Measurements from ENCODE around the gene EHD1. TPM values are rescaled to one million over a fixed set of nuclear protein-coding genes. Genes with fewer than 3 reads are reported as not detected.

Gene EHD1
- total and polyA plus RNA-seq, 3 donors from 2014 or later, result 230 to 455 (median 328) TPM

DNA sequence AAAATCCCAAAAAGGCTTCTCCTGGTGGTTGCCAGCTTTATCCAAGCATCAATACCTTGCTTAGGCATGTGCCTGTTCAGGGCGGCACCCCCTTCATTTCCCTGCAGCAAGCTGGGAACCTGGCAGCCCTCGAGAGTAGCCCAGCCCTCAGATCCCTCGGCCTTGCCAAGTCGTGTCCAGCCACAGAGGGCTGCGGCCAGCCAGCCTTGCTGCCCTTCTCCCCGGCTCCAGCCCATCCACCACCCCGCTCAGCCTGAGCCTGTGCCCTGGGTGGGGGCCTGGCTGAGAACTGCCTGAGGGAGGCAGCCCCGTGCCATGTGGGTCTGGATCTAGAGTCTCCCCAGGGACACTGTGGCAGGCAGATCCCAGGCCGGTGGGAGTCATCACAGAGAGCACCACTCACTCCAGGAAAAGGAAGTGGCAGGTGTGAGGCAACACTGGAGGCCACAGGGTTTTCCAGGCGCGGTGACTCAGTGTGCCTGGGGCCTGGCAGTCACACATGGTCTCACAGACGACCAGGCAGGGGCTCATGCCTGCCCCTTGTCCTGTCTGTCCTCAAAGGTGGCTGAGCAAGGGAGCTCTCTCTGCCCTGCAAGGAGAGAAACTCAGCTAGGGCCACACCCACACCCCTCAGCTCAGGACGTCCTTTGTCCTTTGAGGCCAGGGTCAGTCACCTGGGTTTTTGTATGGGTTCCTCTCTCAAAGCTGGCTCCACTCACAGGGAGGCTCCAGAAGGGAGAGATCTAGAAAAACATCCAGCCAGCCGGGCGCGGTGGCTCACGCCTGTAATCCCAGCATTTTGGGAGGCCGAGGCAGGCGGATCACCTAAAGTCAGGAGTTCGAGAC lies 21.8 kb downstream of the EHD1 start:
- Histone ChIP-seq H3K36me3 (ENCODE audit: low read depth, missing control alignments) (no peaks in the 10 kb centered on the region), H3K4me3 (no peak overlapping the region), H3K27ac (no peak overlapping the region), H3K9me3 (no peaks in the 10 kb centered on the region), H3K4me1 (peaks cover 17% of the 10 kb centered on the region), H3K27me3 (no peaks in the 10 kb centered on the region)
- intact Hi-C loops (cut with DNase I; ENCODE audit: low total_unique reads), result no loop called here
- no peak for TF ChIP-seq POLR2A (IDR thresholded peaks at IDR 0.05)
- TF ChIP-seq, protein P1, sequence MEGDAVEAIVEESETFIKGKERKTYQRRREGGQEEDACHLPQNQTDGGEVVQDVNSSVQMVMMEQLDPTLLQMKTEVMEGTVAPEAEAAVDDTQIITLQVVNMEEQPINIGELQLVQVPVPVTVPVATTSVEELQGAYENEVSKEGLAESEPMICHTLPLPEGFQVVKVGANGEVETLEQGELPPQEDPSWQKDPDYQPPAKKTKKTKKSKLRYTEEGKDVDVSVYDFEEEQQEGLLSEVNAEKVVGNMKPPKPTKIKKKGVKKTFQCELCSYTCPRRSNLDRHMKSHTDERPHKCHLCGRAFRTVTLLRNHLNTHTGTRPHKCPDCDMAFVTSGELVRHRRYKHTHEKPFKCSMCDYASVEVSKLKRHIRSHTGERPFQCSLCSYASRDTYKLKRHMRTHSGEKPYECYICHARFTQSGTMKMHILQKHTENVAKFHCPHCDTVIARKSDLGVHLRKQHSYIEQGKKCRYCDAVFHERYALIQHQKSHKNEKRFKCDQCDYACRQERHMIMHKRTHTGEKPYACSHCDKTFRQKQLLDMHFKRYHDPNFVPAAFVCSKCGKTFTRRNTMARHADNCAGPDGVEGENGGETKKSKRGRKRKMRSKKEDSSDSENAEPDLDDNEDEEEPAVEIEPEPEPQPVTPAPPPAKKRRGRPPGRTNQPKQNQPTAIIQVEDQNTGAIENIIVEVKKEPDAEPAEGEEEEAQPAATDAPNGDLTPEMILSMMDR (IDR thresholded peaks at IDR 0.05), result no peak
- WGBS, 2 donors, result 76 to 97% methylated on average over 9 to 20 of the region's 20 CpGs
- DNase-seq, result no peak

DNA sequence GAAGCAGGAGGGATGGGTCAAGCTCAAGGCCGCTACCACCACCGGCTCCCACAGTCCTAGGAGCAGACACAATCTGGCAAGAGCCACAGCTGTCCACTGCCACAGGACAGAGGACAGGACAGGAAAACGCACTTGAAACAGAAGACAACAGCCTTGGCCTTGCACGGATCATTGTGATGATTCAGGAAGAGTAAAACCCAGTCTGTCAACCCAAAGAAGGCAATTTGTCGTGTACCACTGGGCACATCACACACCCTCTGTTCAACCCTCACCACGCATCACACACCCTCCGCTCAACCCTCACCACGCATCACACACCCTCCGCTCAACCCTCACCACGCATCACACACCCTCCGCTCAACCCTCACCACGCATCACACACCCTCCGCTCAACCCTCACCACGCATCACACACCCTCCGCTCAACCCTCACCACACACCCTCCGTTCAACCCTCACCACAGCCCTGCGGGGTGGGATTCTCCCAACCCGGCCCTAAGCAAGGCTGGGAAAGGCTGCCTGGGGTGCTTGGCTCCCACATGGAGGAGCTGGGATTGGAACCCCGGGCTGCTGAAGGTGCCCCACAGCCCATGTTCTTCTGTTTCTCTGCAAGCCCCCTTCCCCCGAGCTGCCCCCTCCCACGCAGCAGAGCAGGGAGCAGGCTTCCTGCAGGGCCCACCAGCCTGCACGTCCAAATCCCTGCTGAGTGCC lies 22.7 kb downstream of the EHD1 start:
- WGBS, 2 donors, result 72 to 74% methylated on average over 17 of the region's 22 CpGs
- Histone ChIP-seq H3K4me3 (no peak overlapping the region), H3K9me3 (no peaks in the 10 kb centered on the region), H3K27ac (peak overlapping the region in 1 of 2 donors; percentile 36), H3K36me3 (ENCODE audit: low read depth, missing control alignments) (no peaks in the 10 kb centered on the region), H3K4me1 (peaks cover 17% of the 10 kb centered on the region), H3K27me3 (no peaks in the 10 kb centered on the region)
- TF ChIP-seq, protein P1 (IDR thresholded peaks at IDR 0.05), result no peak
- TF ChIP-seq POLR2A (IDR thresholded peaks at IDR 0.05), result no peak
- intact Hi-C loops (cut with DNase I; ENCODE audit: low total_unique reads), result no loop called here
- no peak for DNase-seq

DNA sequence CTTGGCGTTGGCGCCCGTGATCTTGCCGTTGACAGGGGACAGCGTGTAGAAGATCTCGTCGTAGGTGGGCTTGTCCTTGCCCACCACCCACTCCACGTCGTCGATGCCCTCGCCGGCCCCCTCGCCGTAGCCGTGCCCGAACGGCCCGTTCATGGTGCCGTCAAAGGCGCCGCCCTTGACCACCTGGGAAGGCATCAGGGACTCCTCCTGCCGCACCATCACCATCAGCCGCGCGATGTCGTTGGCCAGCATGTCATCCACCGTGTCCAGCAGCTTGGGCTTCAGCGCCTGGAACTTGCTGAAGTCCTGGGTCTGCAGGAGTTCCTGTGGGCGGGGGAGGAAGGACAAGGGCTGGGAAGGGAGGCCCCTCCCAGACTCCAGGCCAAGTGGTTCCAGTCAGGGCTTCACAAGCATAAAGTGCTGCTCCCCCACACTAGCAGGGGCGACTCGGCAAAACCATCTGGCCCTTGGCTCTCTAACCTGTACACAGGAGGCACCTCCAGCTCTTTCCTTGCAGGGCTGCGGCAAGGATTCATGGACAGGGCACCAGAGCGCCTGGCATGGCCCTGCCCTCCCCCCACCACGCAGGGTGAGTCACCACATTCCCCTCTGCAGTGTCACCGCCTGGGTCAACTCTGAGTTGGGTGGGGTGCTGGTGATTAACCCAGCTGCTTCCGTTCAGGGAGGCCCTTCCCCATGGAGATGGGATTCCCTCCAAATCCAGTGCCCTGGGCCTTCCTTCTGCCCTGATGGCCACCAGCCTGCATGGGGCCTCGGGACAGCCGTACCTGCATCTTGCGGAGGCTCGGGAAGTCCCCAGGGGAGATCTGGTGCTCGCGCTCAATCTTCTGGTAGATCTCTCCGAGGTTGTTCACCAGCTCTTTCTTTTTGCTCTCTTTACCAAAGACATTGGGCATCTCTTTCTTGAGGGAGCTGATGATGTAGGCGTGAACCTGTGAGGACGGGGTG lies 23.6 kb downstream of the EHD1 start:
- intact Hi-C loops (cut with DNase I; ENCODE audit: low total_unique reads), result no loop called here
- WGBS, 2 donors, result 74 to 85% methylated on average over 30 to 44 of the region's 45 CpGs
- Histone ChIP-seq H3K27me3 (no peaks in the 10 kb centered on the region), H3K27ac (peak overlapping the region in 1 of 2 donors; percentile 36), H3K36me3 (ENCODE audit: low read depth, missing control alignments) (no peaks in the 10 kb centered on the region), H3K4me3 (no peak overlapping the region), H3K4me1 (peaks cover 17% of the 10 kb centered on the region), H3K9me3 (no peaks in the 10 kb centered on the region)
- DNase-seq, result no peak
- TF ChIP-seq POLR2A (IDR thresholded peaks at IDR 0.05), result no peak

DNA sequence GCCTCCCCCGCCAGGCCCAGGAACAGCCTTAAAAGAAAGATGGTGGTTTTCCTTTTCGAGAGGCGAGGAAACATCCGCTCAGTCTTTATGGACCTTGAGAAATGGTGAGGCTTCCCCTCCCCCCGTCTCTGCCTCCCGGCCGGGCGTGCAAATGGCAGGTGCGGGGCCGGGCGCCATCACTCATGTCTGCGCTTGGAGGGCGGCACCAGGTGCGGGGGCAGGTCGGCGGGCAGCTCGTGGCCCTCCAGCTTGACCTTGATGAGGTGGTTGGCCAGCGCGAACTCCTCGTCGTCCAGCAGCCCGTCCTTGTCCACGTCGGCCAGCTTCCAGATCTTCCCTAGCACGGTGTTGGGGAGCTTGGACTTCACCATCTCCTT lies 24.3 kb downstream of the EHD1 start:
- Histone ChIP-seq H3K4me3 (no peak overlapping the region), H3K27me3 (no peaks in the 10 kb centered on the region), H3K27ac (no peak overlapping the region), H3K36me3 (ENCODE audit: low read depth, missing control alignments) (no peaks in the 10 kb centered on the region), H3K4me1 (peaks cover 17% of the 10 kb centered on the region), H3K9me3 (no peaks in the 10 kb centered on the region)
- no peak for DNase-seq
- WGBS, 2 donors, result 93% methylated on average over 17 to 25 of the region's 25 CpGs
- TF ChIP-seq, protein P1 (IDR thresholded peaks at IDR 0.05), result no peak
- TF ChIP-seq POLR2A (IDR thresholded peaks at IDR 0.05), result no peak
- intact Hi-C loops (cut with DNase I; ENCODE audit: low total_unique reads), result no loop called here

Data from testis (tissue), 3 donors.